NCI-H128 (cell line): ENCODE data around the gene MED12.

Source experiments
- DNase-seq: peaks from one replicate; lab custom pipeline; 2025; ENCODE audit not compliant: unreplicated experiment; lab: John Stamatoyannopoulos, UW

The MED12 gene

DNA sequence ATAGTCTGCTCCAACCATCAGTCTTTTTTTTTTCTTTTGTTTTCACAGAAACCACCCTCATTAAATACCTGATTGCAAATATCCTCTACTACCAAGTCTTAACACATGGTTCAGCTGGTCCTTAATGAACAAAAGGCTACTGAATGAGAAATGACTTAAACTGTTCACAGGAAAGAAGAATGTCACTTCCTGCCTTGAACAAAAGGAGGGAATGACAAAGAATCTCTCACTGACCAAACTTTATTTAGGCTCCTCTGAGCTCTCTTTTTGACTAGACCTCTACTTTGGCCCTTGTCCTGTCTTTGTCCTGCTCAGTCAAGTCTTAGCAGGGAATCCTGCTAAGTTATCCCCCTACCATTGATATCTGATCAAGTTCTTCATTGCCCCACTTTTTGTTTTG is 72.9 kb downstream of the MED12 start:
- no peak for DNase-seq
